Fibroblast of upper back skin (primary cell): ENCODE results near the gene SLC24A4.

Source experiments
- DNase-seq: peaks from one replicate; pipeline ENCODE4 v3.0.0-alpha.2; 2013

Gene SLC24A4

DNA sequence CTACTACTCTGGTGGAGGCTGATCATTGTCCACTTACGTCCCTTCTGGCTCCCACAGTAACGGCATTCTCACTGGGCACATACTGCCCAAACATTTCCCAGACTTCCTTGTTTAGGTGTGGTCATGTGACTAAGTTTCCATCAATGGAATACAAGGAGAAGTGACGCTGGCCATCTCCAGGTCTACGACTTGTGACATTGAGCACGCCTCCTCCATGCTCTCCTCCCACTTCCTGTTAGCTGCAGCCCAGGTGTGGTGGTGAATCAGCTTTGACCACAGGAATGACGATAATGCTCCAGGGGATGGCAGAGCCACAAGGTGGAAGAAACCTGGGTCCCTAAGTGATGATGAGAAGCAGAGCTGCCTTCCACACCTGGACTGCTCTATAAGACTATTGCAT lies 6.0 kb upstream of the SLC24A4 start:
- DNase-seq: no peak

DNA sequence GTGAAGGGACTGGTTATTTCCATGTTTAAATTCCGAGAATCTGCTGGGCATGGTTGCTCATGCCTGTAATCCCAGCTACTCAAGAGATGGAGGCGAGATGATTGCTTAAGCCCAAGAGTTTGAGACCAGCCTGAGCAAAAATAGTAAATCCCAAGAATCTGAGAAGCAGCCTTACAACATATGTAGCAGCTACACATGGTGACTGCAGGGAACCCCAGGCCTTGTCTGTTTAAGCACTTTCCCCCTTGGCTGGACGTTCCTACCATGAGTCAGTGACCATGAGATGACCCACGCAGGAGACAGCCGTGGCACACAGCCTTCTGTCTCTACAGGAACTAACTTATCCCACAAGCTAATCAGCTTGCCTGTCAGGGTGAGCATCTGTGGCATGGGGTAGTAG lies 5.5 kb upstream of the SLC24A4 start:
- peak; percentile 11 for DNase-seq

GRCh38 chr14:92321701-92322100 lies 1.3 kb upstream of the SLC24A4 start:
- no peak for DNase-seq

- no peak for DNase-seq
Observed at GRCh38 chr14:92322516-92322915, 449 bp upstream of the SLC24A4 start.

DNA sequence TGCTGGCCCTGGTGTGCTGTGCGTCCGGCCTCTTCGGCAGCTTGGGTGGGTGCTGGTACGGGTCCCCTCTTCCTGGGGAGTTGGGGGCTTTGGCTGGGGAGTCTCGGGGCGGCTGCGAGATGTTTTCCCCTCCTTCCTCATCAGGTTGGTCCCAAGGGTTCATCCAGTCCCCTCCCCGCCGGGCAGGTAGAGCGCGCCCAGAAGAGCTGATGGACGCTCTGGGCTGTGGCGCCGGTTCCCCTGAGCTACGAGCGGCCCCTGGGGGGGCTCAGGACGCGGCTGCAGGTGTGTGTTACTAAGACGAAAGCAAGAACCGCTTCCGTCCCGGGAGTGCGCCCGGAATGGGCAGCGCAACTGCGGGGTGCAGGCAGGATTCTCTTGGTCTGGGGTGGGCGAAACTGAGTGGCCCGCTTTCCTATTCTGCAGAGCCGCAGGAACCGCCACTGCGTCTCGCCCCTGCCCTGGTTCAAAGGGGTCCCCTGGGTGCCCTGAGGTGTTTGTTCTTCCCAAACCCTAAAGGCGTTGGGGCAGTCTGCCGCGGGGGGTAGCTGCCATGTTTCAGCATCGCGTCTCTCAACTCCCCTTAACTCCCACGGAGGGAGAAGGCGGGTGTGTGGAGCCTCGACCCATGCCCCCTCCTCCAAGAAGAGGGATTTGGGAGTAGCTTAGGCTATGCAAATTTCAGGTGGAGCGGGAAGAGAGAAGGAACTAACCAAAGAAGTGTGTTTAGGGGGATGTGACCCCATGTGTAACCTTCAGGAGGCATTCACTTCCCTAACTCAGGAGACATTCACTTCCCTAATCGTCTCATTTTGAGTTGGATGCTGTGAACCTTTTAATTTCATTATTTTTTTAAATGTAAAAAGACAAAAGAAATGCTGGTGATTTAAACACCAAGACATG lies 1.2 kb downstream of the SLC24A4 start:
- DNase-seq: no peak

GRCh38 chr14:92325835-92326234 lies 2.9 kb downstream of the SLC24A4 start:
- no peak for DNase-seq

- DNase-seq: no peak
Observed at GRCh38 chr14:92328664-92329255, 5.8 kb downstream of the SLC24A4 start.

DNA sequence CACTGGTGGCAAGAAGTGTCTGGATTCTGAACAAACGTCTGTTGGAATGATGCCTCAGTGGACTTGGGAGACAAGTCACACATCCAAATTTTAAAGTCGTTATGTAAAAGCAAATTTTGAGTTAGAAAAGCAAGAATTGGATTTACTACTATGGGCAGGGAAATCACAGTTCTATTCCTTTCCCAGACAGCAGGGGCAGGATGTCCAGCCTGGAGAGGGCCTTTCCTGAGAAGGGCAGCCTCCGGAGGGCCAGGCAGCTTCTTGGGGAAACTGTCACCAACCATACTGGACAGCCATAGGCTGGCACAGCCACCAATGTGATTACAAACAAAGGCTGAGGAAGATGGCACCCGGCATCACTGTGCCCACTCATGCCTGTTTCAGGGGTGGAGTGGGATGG lies 11.1 kb downstream of the SLC24A4 start:
- no peak for DNase-seq

GRCh38 chr14:92336363-92336762 lies 13.4 kb downstream of the SLC24A4 start:
- no peak for DNase-seq

GRCh38 chr14:92339426-92339825 lies 16.5 kb downstream of the SLC24A4 start:
- DNase-seq: no peak

GRCh38 chr14:92340071-92340470 lies 17.1 kb downstream of the SLC24A4 start:
- no peak for DNase-seq

- DNase-seq: no peak
Observed at GRCh38 chr14:92340931-92341330, 18.0 kb downstream of the SLC24A4 start.

GRCh38 chr14:92341791-92342190 lies 18.8 kb downstream of the SLC24A4 start:
- DNase-seq: no peak

GRCh38 chr14:92348154-92348553 lies 25.2 kb downstream of the SLC24A4 start:
- DNase-seq: no peak

- no peak for DNase-seq
Observed at GRCh38 chr14:92351750-92352149, 28.8 kb downstream of the SLC24A4 start.

- DNase-seq: peak; percentile 12
Observed at GRCh38 chr14:92352158-92352985, 29.4 kb downstream of the SLC24A4 start.

DNA sequence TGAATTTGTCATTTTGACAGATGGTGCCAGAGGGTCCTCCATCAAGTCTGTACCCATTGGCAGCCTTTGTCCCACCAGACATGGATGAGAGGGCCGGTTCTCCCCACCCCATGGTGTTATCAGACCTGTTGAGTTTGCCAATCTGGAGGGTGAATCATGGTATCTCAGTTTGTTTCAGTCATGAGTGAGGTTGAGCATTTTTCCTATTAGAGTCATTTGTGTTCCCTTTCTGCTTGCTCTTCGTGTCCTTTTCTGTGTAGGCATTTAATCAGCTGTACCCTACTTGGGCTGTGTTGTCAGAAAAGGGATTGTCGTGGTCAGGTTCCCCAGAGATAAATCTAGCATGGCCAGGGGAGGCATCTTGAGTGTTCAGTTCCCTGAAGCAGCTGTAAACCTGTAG lies 30.5 kb downstream of the SLC24A4 start:
- DNase-seq: no peak

DNA sequence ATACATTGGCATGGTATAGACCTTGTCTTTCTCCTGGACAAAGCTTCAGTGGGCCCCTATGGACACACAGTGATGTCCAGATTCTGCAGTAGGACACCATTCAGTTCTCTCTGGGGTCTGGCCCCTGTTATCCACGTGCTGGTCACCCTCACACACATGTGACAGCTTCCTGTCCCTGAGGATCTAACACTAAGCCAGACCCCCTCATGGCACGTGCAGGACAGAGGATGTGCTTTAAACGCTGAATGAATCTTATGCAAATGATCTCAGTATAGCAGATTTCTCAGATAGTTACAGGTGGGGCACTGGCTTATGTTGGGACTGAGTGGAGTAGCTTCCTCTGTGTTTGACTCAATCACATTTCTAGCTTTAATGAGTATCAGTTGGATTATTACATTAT lies 33.7 kb downstream of the SLC24A4 start:
- DNase-seq: no peak

DNA sequence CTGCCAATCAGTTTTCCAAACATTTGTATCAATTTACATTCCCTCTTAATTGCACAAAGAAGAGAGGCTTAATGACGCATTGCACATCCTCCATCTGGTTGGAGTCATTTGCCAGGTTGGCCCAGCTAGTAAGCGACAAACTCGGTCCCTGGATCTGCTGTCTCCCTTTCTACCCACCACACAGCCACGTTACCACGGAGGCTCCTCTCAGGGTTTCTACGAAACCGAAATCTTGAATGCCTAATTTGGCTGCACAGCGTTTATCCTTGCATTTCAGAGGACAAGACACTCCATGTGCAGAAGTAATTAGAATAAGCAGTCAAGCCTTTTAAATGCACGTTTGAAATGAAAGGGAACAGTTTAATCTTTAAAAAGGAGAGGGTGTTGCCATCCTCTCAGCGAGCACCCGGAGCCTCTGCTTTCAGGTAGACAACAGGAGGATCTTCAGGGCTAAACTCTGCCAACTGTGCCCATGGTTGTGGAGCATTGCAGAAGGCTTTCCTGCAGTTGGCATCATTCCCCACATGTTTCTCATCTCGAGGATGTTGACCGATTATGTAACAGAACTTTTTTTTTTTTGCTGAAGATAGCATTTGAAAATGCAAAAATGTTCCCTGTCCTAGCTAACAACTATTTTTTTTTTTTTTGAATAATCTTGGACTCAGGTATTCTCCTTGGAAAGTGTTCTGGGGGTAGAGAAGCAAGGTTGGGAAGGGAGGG lies 37.8 kb downstream of the SLC24A4 start:
- DNase-seq: no peak

DNA sequence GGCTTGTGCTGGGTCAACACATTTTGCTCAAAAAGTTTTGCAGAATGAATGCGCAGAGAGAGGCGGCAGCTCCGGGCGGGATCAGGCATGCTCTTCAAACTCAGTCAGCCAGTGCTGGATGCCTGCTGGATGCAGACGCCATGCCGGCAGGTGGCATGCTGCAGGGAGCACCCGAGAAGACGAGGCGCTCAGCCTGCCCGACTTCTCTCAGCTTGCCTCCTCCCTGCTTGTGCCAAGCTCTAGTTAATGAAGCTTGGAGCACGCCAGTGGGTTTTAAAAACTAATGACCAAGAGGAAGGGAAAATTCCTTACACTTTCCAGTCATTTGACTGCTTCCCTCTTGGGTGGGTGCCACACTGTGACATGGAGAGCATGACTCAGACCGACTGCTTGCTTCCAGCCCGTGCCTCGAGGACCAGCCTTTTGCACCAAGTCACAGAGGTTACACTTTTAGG lies 39.8 kb downstream of the SLC24A4 start:
- peak; percentile 7 for DNase-seq

- no peak for DNase-seq
Observed at GRCh38 chr14:92366237-92366636, 43.3 kb downstream of the SLC24A4 start.

DNA sequence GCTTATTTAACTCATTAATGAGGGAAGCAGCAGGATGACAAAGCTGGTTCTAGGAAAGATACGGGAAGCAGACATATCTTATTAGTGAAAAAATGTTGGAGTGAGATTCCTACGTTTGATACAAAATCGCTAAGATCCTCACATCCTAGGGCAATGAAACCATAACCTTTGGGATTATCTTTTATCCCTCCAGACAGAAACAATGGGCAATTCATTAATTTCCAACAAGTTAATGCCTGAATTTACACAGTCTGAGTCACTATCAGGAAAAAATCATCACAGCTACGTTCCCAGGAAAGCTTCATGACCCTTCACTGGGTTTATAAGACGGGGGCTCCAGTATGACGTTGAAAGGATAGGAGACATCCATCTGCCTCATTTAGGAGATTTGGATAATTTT lies 45.0 kb downstream of the SLC24A4 start:
- DNase-seq: no peak

DNA sequence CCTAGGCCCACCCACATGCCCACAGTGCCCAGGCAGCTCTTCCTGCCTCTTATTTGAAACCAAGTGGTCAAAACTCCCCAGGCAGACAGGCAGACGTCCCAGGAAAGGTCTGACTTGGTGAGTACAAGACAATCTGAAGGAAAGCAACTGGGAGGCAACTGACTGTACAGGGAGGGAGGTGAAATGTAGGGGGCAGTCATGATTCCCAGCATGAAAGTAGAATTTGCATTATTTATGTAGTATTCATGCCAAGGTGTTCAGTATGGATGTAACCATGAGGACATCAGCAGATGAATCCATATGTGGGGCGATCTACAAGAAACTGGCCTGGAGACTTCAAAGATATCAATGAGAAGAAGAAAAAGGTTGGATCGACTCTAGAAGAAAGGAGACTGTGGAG lies 46.1 kb downstream of the SLC24A4 start:
- no peak for DNase-seq
